ENCODE measurements around the gene PTPRN2.

Gene PTPRN2

GRCh38 chr7:158072991-158073730, 514.5 kb downstream of the PTPRN2 start:
- DNase-seq: no peak

DNA sequence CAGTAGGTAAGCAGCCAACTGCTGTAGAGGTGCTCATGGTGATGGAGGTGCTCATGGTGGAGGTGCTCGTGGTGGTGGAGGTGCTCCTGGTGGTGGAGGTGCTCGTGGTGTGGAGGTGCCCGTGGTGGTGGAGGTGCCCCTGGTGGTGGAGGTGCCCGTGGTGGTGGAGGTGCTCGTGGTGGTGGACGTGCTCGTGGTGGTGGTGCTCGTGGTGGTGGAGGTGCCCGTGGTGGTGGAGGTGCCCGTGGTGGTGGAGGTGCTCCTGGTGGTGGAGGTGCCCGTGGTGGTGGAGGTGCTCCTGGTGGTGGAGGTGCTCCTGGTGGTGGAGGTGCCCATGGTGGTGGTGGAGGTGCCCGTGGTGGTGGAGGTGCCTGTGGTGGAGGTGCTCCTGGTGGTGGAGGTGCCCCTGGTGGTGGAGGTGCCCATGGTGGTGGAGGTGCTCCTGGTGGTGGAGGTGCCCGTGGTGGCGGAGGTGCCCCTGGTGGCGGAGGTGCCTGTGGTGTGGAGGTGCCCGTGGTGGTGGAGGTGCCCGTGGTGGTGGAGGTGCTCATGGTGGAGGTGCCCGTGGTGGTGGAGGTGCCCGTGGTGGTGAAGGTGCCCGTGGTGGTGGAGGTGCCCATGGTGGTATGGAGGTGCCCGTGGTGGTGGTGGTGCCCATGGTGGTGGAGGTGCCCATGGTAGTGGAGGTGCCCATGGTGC, 517.3 kb downstream of the PTPRN2 start:
- no peak for DNase-seq

DNA sequence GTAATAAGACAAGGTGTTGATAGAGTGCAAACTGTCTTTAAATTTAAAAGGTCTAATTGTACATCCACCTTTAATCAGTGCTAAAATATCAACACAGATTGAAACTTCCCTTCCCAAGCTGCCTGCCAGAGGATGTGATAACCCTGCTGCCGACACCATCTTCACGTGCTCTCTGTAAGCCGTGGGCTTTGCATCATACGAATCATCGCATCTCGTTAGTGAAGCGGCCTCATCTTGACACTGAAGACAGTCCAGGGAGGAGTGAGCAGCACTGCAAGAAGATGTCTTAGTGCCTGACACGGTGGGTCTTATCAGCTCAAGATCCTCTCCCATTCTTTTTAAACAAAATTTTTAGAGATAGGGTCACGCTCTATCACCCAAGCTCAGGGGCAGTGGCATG, 518.8 kb downstream of the PTPRN2 start:
- no peak for DNase-seq

DNA sequence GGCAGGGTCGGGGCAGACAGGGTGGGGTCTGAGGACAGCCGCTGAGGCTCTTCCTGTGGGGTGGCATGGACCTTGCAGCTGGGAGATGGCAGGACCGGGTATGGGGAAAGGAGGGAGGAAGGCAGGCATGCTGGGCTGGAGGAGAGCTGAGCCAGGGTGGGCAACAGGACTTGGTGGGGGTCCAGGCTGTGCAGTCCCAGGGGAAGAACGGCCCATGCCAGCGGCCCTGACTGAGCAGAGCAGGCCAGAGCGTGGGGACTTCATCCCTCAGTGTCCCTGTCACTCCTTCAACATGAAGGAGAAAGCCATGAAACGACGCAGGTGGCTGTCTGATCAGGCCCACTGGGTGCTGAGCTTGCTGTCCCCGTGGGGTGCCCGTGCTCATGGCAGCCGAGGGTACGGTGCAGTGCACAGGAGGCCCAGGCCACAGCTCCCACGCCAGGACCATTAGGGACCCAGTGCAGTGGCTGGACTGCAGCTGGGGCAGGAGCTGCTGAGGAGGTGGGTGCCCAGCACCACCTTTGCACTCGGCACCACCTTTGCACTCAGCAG, 519.6 kb downstream of the PTPRN2 start:
- DNase-seq: no peak

- no peak for DNase-seq
Observed at GRCh38 chr7:158067219-158067930, 520.2 kb downstream of the PTPRN2 start.

DNA sequence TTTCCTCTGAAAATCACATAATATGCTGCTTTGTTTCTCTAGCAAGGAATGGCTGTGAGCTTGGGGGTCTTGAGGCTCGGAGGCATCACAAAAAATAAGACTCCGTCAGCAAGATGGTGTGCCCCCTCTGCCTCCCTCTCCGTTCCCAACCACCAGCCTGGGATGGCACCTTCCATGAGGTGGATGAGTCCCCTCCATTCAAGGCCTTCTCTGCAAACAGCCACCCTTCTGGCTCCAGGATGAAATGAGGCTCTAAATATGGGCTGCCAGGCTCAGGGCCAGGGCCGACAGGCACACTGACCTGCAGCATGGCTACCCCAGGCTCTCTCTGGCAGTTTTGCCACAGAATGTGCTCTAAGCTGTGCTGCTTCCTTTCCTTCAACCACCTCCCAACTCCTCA, 521.5 kb downstream of the PTPRN2 start:
- no peak for DNase-seq

- DNase-seq: no peak
Observed at GRCh38 chr7:158065340-158065739, 522.3 kb downstream of the PTPRN2 start.

DNA sequence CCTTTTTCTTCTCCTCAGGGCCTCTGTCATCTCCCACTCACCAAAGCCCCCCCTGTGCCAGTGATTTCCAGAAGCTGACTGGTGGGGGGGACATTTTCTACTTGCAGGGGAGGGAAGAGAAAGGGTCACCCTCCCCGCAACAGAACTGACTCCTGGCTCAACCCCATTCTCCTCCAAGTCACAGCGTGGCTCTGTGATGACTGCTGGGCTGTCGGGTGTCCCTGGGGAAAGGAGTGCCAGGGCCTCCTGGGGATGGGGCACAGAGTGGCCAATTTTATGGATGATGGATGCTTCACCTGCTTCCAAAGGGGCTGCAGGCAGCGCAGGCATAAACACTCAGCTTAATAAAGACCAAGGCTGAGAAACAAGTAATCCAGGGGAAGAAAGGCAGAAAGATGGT, 523.0 kb downstream of the PTPRN2 start:
- DNase-seq: no peak

GRCh38 chr7:158063850-158064610, 523.6 kb downstream of the PTPRN2 start:
- no peak for DNase-seq

DNA sequence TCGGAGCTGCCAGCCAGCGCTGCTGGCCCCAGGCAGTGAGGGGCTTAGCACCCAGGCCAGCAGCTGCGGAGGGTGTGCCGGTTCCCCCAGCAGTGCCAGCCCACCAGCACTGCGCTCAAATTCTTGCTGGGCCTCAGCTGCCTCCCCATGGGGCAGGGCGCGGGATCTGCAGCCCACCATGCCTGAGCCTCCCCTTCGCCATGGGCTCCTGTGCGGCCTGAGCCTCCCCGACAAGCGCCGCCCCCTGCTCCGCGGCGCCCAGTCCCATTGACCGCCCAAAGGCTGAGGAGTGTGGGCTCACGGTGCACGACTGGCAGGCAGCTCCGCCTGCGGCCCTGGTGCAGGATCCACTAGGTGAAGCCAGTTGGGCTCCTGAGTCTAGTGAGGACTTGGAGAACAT, 525.0 kb downstream of the PTPRN2 start:
- no peak for DNase-seq

DNA sequence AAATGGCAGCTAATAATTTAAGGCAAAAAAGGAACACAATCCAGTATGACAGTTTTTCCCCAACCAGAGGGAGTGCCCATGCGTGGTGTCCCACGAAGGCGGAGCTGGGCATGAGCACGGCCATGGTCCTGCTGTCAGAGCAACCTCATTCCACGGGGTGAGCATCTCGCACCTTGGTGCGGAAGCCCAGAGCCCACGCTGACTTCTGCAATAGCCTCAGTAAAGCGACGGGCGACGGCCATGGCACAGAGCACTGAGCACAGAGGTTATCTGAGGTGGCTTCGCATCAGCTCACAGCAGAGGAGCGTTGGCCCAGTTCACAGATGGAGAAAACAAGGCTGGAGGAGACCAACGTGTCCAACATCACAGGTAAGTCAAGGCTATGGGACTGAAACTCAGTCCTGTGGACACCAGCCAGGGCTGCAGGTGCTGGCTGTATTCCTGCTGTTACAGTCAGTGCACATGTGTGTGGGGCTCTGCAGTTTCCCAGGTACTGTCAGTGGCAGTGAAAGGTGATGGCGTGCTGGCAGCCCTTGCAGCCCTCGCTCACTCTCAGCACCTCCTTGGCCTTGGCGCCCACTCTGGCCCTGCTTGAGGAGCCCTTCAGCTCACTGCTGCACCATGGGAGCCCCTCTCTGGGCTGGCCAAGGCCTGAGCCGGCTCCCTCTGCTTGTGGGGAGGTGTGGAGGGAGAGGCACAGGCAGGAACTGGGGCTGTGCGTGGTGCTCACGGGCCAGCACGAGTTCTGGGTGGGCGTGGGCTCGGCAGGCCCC, 525.6 kb downstream of the PTPRN2 start:
- no peak for DNase-seq

DNA sequence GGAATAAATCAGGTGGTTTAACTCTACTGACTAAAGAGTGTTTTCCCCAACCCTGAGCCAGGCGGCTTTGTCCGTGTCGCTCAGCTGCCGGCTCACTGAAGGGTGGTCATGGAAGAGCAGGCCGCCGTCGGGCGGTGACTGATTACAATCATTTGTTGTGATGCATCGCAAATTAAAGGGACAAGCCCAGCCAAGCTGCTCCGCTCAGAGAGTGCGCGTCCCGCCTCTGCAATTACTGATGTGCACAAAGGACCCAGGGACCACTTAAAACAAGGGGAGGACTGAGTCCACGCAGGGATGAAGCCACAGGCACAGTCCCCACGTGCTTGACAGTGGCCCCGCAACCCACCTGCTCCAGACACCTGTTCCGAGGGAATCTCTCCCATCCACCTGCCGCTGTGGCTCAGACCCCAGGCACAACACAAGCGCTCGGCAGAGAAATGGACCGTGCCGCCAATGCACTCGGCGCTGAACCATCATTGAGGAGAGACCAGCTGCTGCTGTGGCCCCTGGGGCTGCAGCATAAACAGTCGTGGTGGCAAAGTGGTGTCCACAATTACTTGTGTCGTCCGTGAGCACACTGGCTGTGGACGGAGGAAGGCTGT, 526.5 kb downstream of the PTPRN2 start:
- no peak for DNase-seq

DNA sequence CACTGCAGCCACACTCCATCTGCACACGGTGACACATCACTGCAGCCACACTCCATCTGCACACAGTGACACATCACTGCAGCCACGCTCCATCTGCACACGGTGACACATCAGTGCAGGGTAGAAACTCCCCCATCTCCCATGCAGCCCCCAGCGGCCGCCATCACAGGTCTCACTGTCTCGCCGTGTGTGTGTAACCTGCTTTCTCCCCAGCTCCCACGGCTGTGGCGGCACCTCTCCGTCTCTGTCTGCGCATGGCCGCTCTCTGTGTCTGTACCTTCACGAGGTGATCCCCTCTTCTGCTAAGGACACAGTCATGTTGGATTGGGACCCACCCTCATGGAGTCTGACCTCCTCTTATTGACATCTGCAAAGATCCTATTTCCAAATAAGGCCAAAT, 527.4 kb downstream of the PTPRN2 start:
- DNase-seq: no peak

- DNase-seq: no peak
Observed at GRCh38 chr7:158057446-158057845, 530.2 kb downstream of the PTPRN2 start.

DNA sequence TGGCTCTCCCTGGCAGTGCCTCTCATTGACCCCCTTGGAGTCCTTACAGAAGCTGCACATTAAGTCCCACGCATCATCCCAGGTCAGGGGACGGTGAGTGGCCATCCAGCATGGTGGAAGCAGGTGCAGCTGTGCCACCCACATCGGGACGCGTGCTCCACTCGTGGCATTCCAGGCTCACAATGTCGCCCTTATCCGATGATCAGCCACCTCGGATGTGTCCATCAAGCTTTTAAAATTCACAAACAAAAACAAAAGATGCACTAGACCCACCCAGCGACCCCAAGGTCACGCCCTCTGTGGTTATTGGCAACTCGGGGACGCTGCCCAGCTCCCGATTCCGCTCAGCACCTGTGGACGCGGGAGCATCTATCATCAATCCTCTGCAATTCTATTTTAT, 530.9 kb downstream of the PTPRN2 start:
- DNase-seq: no peak

DNA sequence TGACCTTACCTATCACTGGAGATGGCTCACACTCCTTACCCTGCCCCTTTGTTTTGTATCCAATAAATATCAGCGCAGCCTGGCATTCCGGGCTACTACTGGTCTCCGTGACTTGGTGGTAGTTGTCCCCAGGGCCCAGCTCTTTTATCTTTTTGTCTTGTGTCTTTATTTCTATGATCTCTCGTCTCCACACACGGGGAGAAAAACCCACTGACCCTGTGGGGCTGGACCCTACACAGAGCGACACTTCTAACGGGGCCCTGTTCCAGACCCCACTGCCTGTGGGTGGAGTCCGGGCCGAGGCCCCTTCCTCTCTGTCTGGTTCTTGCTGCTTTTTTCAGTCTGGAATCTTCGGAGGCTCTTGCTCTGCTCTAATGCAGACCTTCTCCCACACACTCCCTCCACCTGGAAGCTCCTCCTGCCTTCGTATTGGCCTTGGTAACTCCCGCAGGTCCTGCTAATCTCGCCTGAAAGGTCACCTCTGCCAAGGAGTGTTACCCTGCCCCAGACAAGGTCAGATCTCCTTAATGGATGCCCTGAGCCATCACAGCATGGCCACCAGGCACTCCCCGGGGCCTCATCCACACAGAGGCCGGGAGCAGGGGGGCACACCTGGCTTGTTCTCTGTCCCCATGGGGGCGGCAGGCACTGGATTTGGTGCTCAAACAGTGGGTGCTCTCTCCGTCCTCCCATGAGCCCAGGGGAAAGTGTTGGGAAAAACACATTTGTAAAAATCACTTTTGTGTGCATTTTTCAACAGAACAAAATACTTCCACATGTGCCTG, 531.7 kb downstream of the PTPRN2 start:
- DNase-seq: no peak

DNA sequence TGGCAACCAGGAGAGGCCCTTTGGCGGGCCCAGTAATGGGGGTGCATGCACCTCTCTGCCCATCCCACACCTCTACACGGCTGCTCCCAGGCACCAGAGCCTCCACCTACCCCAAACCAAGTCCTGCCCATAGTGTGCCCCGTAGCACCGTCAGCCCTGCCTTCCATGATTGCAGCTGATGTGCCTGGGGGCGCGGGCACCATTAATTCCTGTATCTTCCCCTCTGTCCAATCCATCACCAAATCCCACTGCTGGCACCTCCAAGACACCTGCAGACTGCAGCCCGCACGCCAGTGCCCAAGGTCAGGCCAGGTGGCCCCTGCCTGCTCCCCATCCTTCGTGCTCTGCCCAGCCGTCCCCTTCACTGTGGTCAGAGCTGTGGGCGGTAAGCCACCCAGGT, 533.0 kb downstream of the PTPRN2 start:
- DNase-seq: no peak

DNA sequence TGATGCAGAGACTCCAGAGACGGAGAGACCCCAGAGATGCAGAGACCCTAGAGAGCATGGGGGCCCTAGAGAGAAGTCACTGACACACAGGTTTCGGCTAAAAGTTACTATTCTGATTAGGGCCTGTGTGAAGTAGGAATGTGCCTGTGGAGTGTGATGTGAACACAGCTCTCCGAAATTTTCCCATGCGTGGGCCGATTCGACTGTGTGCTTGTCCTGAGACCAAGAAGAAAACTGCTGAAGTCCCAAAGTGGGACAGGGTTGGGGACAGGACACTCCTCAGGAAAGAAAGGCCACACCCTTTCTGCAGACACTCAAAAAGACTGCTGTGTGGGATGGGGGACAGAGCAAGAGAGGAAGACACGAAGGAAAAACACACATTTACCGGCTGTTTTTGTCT, 533.5 kb downstream of the PTPRN2 start:
- no peak for DNase-seq

DNA sequence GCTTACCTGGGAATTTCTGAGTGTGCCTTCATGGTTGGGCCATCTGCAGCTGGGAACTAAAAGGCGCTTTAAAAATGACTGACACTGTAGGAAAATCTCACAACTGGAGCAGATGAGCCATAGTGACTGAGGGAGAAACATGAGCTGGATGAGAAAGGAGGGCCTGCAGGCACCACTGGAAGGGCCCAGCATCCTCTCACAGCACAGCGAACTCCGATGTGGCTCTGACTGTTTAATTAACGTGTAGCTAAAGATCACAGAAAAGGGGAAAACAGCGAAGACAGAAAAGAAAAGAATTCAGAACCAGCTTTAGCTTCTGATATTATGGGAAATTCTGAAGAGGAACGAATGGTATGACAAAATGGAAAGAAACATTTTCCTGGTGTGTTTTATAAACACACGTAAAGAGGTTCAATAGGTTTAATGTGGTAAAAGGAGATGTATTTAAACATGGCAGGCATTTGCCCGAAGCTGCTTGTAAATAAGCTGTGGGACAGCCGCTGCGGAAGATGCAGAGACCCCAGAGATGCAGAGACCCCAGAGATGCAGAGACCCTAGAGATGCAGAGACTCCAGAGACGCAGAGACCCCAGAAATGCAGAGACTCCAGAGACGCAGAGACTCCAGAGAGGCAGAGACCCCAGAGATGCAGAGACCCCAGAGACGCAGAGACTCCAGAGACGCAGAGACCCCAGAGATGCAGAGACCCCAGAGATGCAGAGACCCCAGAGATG, 534.3 kb downstream of the PTPRN2 start:
- no peak for DNase-seq

DNA sequence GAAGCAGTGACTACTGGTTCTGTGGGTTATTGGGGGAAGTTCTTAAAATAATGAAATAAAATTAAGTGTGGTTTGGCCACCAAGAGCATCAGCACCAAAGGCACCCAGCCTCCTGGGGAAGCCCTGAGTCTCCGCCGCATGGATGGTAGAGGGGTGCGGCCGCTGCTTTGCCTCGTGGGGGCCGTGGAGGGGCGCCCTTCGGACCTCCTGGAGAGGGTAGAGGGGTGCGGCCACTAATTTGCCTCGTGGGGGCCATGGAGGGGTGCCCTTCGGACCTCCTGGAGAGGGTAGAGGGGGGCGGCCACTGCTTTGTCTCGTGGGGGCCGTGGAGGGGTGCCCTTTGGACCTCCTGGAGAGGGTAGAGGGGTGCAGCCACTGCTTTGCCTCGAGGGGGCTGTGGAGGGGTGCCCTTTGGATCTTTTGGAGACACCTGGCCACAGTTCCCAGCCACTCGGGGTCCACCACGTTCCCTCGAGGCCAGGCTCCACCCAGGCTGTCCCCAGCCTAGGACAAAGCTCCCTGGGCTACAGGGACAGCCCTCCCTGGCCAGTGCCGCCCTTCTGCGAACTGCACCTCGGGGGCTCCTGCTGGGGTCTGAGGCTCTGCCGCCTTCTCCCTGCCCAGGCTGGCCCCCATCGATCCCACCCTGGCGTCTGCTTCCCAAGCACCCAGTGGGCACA, 535.1 kb downstream of the PTPRN2 start:
- DNase-seq: no peak
